DOHH2 (cell line): ENCODE measurements around the gene ISCA2.

ENCODE experiments used
- H3F3A ChIP-seq: fragments of 200-600 bp; sonication (generic), shearing (Covaris generic); 2 replicates; pipeline ENCODE4 v1.6.0; 2016; ENCODE audit warnings: antibody characterized with exemption, mild to moderate bottlenecking; ENCODE audit not compliant: control insufficient read depth, insufficient read depth
- H3K27ac ChIP-seq: fragments of 200-600 bp; sonication (generic); 2 replicates; pipeline ENCODE4 v1.5.1; 2014; ENCODE audit warnings: low read depth, mild to moderate bottlenecking, low read length, moderate library complexity
- H3K27me3 ChIP-seq: fragments of 200-600 bp; sonication (generic); 2 replicates; pipeline ENCODE4 v1.6.1; 2014; ENCODE audit warnings: mild to moderate bottlenecking, low read length, mixed read lengths; ENCODE audit not compliant: control insufficient read depth
- H3K36me3 ChIP-seq: fragments of 200-600 bp; sonication (generic); 2 replicates; pipeline ENCODE4 v1.6.1; 2014; ENCODE audit warnings: mild to moderate bottlenecking, low read length, moderate library complexity, mixed read lengths; ENCODE audit not compliant: control insufficient read depth
- H3K4me1 ChIP-seq: fragments of 200-600 bp; sonication (generic); 2 replicates; pipeline ENCODE4 v1.6.1; 2014; ENCODE audit warnings: mild to moderate bottlenecking, low read length, mixed read lengths; ENCODE audit not compliant: control insufficient read depth
- H3K4me2 ChIP-seq: fragments of 200-600 bp; sonication (generic); 2 replicates; pipeline ENCODE4 v1.6.0; 2014; ENCODE audit warnings: mild to moderate bottlenecking, low read length, moderate library complexity
- H3K4me3 ChIP-seq: fragments of 200-600 bp; sonication (generic); 2 replicates; pipeline ENCODE4 v1.5.1; 2014; ENCODE audit warnings: mild to moderate bottlenecking, low read length, mixed read lengths
- H3K79me2 ChIP-seq: fragments of 200-600 bp; sonication (generic); 2 replicates; pipeline ENCODE4 v1.6.1; 2014; ENCODE audit warnings: mild to moderate bottlenecking, low read length, mixed read lengths; ENCODE audit not compliant: control insufficient read depth
- H3K9me2 ChIP-seq: fragments of 200-600 bp; sonication (generic); replicated peaks from 2 replicates; pipeline ENCODE4 v1.6.1; 2014; ENCODE audit warnings: mild to moderate bottlenecking, low read length, mixed read lengths; ENCODE audit not compliant: control insufficient read depth
- H3K9me3 ChIP-seq: fragments of 200-600 bp; sonication (generic); 2 replicates; pipeline ENCODE4 v1.6.1; 2014; ENCODE audit warnings: antibody characterized with exemption, low read length, mixed read lengths; ENCODE audit not compliant: control insufficient read depth, insufficient read depth
- H4K20me1 ChIP-seq: fragments of 200-600 bp; sonication (generic); 2 replicates; pipeline ENCODE4 v1.6.0; 2014; ENCODE audit warnings: low read depth, mild to moderate bottlenecking, antibody characterized with exemption, low read length, moderate library complexity; ENCODE audit not compliant: control insufficient read depth, insufficient read depth
- EZH2phosphoT487 ChIP-seq: fragments of 200-600 bp; sonication (generic); IDR thresholded peaks from 2 replicates; pipeline ENCODE4 v1.6.1; 2017; ENCODE audit warnings: borderline replicate concordance, mild to moderate bottlenecking, antibody characterized with exemption, low read length, moderate library complexity, mixed read lengths
- TF ChIP-seq, protein P1 (sequence below): fragments of 200-600 bp; sonication (generic); IDR thresholded peaks from one replicate; pipeline ENCODE4 v1.5.1; 2014; ENCODE audit warnings: antibody characterized with exemption, mild to moderate bottlenecking, low read depth, low read length; ENCODE audit not compliant: poor library complexity, severe bottlenecking

The ISCA2 gene

DNA sequence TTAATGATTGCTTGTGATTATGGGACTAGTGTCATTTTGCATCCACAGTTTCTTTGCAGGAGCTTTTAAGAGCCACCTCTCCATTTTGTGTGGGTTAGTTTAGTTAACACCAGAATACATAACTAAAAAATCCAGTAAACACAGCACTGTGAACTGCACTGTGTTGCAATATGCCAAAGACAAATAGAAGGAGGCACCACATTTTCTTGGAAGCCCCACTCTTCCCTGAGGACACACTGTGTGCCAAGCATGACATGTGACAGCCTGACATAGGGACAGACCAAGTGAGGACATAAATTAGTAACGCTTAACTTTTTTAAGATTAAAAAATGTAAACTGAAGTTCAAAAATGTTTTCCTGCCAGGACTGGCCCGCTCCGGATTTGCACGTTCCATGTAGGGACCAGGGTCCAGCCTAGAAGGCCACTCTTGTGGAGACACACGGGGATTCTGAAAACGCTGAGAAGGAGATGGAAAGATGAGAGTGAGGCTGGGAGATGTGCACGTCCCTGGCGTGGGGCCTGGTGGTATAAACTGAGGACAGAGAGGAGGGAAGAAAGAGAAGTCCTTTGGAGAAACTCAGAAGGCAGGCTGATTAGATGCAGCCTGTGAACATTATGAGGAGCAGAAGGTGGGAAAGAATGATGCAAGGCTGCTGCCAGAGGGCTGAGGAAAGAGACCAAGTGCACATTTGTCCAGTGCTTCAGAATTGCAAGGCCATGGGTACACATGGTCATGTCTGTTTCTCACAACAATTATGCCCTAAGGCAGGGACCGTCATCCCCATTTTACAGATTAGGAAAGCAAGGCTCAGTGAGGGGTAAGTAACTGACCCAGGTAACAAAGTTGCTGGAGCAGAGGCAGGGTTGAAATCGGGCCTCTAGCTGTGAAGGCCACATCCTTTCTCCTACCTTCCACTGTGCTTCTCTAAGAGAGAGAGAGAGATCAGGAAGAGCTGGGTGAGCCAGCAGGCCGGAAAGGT, 45.1 kb downstream of the ISCA2 start:
- no peaks in the 10 kb centered on the region; the same call in 1 of the 2 replicates for H3K27me3 ChIP-seq
- no peaks in the 10 kb centered on the region for H3K4me1 ChIP-seq
- H3K36me3 ChIP-seq: no peaks in the 10 kb centered on the region
- H3F3A ChIP-seq: no peaks in the 10 kb centered on the region
- H3K9me2 ChIP-seq: no peaks in the 10 kb centered on the region
- no peaks in the 10 kb centered on the region for H3K9me3 ChIP-seq
- no peaks in the 10 kb centered on the region for H4K20me1 ChIP-seq
- no peak overlapping the region for H3K4me3 ChIP-seq
- H3K4me2 ChIP-seq: no peak overlapping the region
- H3K27ac ChIP-seq: no peak overlapping the region
- TF ChIP-seq, protein P1, sequence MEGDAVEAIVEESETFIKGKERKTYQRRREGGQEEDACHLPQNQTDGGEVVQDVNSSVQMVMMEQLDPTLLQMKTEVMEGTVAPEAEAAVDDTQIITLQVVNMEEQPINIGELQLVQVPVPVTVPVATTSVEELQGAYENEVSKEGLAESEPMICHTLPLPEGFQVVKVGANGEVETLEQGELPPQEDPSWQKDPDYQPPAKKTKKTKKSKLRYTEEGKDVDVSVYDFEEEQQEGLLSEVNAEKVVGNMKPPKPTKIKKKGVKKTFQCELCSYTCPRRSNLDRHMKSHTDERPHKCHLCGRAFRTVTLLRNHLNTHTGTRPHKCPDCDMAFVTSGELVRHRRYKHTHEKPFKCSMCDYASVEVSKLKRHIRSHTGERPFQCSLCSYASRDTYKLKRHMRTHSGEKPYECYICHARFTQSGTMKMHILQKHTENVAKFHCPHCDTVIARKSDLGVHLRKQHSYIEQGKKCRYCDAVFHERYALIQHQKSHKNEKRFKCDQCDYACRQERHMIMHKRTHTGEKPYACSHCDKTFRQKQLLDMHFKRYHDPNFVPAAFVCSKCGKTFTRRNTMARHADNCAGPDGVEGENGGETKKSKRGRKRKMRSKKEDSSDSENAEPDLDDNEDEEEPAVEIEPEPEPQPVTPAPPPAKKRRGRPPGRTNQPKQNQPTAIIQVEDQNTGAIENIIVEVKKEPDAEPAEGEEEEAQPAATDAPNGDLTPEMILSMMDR: no peak
- no peak for TF ChIP-seq EZH2phosphoT487
- H3K79me2 ChIP-seq: no peaks in the 10 kb centered on the region

DNA sequence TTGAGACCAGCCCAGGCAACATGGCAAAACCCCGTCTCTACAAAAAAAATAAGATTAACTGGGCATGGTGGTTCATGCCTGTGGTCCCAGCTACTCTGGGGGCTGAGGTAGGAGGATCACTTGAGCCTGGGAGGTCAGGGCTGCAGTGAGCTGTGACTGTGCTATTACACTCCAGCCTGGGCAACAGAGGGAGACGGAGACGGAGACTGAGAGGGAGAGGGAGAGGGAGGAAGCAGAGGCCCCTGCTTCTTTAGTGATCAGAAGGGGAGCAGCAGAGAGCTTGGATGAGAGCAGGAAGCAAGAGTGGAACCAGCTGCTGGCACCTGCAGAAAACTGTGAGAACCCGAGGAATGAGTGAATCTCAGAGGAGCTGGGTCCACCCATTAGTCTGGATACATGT, 45.9 kb downstream of the ISCA2 start:
- H3K4me2 ChIP-seq: no peak overlapping the region
- no peaks in the 10 kb centered on the region for H3K36me3 ChIP-seq
- H3K79me2 ChIP-seq: no peaks in the 10 kb centered on the region
- no peaks in the 10 kb centered on the region for H3F3A ChIP-seq
- no peak overlapping the region for H3K27ac ChIP-seq
- H3K4me3 ChIP-seq: no peak overlapping the region
- H3K4me1 ChIP-seq: no peaks in the 10 kb centered on the region
- H3K27me3 ChIP-seq: no peaks in the 10 kb centered on the region; the same call in 1 of the 2 replicates
- no peaks in the 10 kb centered on the region for H4K20me1 ChIP-seq
- H3K9me3 ChIP-seq: no peaks in the 10 kb centered on the region
- TF ChIP-seq, protein P1: no peak
- TF ChIP-seq EZH2phosphoT487: no peak
- no peaks in the 10 kb centered on the region for H3K9me2 ChIP-seq

DNA sequence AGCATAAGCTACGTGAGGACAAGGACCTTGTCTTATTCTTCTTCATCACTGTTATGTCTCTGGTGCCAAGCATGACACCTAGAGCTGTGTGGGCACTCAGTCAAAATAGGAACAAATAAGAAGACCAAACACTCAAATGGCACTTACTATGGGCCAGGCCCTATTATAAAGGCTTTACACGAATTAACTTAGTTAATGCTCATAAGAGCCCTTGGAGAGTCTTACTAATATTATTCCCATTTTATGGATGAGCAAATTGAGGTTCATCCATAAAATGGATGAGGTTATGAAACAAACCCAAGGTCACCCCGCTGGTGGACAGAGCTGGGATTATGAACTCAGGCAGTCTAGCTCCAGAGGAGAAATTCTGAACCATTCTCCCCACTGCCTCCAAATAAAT, 47.7 kb downstream of the ISCA2 start:
- Histone ChIP-seq H3K79me2 (no peaks in the 10 kb centered on the region), H3K9me3 (no peaks in the 10 kb centered on the region), H3K27ac (no peak overlapping the region), H3K4me1 (no peaks in the 10 kb centered on the region), H3K4me3 (no peak overlapping the region), H3K27me3 (peaks cover 11% of the 10 kb centered on the region; the same call in 1 of the 2 replicates), H3K9me2 (no peaks in the 10 kb centered on the region), H3K36me3 (no peaks in the 10 kb centered on the region), H3F3A (no peaks in the 10 kb centered on the region), H3K4me2 (no peak overlapping the region), H4K20me1 (no peaks in the 10 kb centered on the region)
- TF ChIP-seq, protein P1: no peak
- no peak for TF ChIP-seq EZH2phosphoT487
